PFSK-1 (cell line): Measurements from ENCODE around the gene RAB11FIP3.

Experiments
- FOXP2 ChIP-seq: optimal IDR thresholded peaks from 2 replicates; pipeline ENCODE3; 2011; ENCODE audit warnings: borderline replicate concordance, control low read depth, inconsistent platforms; ENCODE audit not compliant: insufficient read depth; ENCODE audit errors: extremely low read length, extremely low read depth
- POLR2AphosphoS5 ChIP-seq: IDR thresholded peaks from 2 replicates; pipeline ENCODE4 v1.6.1; 2012; ENCODE audit warnings: low read depth, mild to moderate bottlenecking, control low read depth, low read length, moderate library complexity
- SIN3A ChIP-seq: IDR thresholded peaks from 2 replicates; pipeline ENCODE4 v1.6.1; 2012; ENCODE audit warnings: mild to moderate bottlenecking, low read length, moderate library complexity, borderline replicate concordance; ENCODE audit not compliant: insufficient read depth
- TAF1 ChIP-seq: IDR thresholded peaks from 2 replicates; pipeline ENCODE4 v1.6.1; 2012; ENCODE audit warnings: low read length, control low read depth, borderline replicate concordance; ENCODE audit not compliant: insufficient read depth
- TF ChIP-seq, protein P1 (sequence below), 2 experiments: IDR thresholded peaks; 2 replicates each; pipeline versions ENCODE4 v1.6.1 to v1.8.0; 2011 to 2012; ENCODE audit warnings: low read depth in 2 of 2, low read length in 2 of 2, control low read depth in 1 of 2, inconsistent platforms in 1 of 2, mild to moderate bottlenecking in 1 of 2, moderate library complexity in 1 of 2; ENCODE audit not compliant: insufficient read depth in 1 of 2

GRCh38 chr16:496097-496886 is 70.8 kb downstream of the RAB11FIP3 start:
- no peak for TF ChIP-seq POLR2AphosphoS5
- TF ChIP-seq SIN3A = no peak
- no peak for TF ChIP-seq TAF1
- TF ChIP-seq FOXP2 = no peak
- TF ChIP-seq, protein P1, sequence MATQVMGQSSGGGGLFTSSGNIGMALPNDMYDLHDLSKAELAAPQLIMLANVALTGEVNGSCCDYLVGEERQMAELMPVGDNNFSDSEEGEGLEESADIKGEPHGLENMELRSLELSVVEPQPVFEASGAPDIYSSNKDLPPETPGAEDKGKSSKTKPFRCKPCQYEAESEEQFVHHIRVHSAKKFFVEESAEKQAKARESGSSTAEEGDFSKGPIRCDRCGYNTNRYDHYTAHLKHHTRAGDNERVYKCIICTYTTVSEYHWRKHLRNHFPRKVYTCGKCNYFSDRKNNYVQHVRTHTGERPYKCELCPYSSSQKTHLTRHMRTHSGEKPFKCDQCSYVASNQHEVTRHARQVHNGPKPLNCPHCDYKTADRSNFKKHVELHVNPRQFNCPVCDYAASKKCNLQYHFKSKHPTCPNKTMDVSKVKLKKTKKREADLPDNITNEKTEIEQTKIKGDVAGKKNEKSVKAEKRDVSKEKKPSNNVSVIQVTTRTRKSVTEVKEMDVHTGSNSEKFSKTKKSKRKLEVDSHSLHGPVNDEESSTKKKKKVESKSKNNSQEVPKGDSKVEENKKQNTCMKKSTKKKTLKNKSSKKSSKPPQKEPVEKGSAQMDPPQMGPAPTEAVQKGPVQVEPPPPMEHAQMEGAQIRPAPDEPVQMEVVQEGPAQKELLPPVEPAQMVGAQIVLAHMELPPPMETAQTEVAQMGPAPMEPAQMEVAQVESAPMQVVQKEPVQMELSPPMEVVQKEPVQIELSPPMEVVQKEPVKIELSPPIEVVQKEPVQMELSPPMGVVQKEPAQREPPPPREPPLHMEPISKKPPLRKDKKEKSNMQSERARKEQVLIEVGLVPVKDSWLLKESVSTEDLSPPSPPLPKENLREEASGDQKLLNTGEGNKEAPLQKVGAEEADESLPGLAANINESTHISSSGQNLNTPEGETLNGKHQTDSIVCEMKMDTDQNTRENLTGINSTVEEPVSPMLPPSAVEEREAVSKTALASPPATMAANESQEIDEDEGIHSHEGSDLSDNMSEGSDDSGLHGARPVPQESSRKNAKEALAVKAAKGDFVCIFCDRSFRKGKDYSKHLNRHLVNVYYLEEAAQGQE (IDR thresholded peaks at IDR 0.05; ENCODE audit: insufficient read depth in 1 of 2, low read depth in 2 of 2, low read length in 2 of 2) = no peak
